GM13976 (cell line): ENCODE measurements around the gene ITPR3.

Experiments used
- DNase-seq: peaks from one replicate; pipeline ENCODE4 v3.0.0; 2012; ENCODE audit warnings: low spot score
- CTCF ChIP-seq: IDR thresholded peaks from 2 replicates; pipeline ENCODE4 v1.5.1; 2012; ENCODE audit warnings: borderline replicate concordance, mild to moderate bottlenecking; ENCODE audit not compliant: insufficient read depth; ENCODE audit errors: extremely low read depth, missing control alignments, control extremely low read depth
- in situ Hi-C: fragments of 300-500 bp; cut with MboI; formaldehyde crosslinking; loops from one replicate; pipeline ENCODE4 v1.12.0; 2022; ENCODE audit warnings: low sequenced_read_pairs, mixed read lengths, inconsistent platforms; ENCODE audit not compliant: unreplicated experiment

The ITPR3 gene

DNA sequence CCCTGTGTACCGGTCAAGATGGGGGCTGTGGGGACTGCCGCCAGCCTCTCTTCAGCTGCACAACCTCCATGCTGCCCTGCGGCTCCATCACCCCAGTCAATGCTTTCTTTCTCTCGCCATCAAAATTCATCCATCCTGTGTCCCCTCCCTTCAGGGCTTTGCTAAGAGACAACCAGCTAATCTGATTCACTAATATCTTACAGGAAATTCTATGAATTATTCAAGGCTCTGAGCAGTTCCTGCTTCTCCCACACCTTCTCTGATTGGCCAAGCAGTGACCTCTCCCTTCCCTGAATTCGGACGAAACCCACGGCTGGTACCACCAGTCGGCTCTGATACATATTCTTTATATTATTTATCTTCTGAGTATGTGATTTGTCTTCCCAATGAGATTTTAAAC, 13.8 kb downstream of the ITPR3 start:
- no peak for DNase-seq
- in situ Hi-C loops: no loop called here
- no peak for TF ChIP-seq CTCF

DNA sequence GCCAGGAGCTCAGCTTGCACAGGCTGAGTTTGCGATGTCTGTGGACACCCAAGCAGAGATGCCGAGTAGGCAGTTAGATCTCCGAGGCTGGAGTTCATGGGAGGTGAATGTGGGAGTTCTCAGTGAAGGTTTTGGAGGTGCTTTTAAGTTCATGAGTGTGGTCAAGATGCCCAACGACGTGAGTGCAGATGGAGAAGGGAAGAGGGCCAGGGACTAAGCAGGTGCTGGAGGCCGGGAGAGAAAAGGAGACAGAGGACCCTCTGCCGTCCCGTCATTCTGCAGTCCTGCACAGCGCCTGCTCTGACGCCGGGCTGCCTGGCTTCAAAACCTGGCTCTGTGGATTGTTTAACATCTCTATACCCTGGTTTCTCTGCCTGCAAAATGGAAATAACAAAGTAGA, 15.5 kb downstream of the ITPR3 start:
- TF ChIP-seq CTCF: no peak
- no peak for DNase-seq
- in situ Hi-C loops: no loop called here

GRCh38 chr6:33638556-33638955, 17.4 kb downstream of the ITPR3 start:
- in situ Hi-C loops: no loop called here
- no peak for DNase-seq
- TF ChIP-seq CTCF: no peak

DNA sequence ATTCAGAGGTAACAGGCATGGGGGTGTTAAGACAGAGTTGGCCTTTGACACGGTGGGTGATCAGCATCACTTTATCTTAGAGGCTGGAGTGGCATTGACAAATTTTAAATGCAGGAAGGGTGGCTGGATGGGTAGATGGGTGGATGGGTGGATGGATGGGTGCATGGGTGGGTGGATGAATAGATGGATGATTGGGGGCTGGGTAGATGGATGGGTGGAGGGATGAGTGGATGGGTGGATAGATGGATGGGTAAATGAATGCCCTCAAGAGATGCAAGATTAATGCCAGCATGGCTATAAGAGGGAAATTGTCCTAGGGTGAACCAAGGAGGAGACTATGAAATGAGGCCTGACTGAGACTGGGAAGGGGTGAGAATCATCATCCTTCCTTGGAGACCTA, 18.4 kb downstream of the ITPR3 start:
- no peak for DNase-seq
- in situ Hi-C loops: no loop called here
- no peak for TF ChIP-seq CTCF

- no peak for TF ChIP-seq CTCF
- DNase-seq: no peak
- in situ Hi-C loops: no loop called here
These were observed 19.2 kb downstream of the ITPR3 start for GRCh38 chr6:33640361-33640760.

DNA sequence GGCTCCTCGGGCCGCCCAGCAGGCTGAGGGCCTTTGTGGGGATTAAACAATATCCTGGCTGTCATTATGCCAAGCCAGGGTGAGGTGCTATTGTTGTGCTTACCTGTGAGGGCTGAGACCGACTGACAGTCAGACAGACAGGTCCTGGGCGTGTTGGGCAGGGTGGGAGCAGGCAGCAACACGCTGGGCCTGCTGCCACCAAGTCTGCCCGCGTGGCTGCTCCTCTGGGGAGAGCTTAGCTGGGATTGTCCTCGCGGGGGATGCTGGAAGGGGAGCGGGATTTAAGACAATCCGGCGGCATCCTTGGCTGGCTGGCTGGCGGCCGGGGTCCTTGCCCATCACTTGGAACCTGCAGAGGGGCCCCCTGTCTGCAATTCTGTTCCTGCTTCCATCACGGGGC, 20.0 kb downstream of the ITPR3 start:
- TF ChIP-seq CTCF: no peak
- in situ Hi-C loops: no loop called here
- DNase-seq: no peak

DNA sequence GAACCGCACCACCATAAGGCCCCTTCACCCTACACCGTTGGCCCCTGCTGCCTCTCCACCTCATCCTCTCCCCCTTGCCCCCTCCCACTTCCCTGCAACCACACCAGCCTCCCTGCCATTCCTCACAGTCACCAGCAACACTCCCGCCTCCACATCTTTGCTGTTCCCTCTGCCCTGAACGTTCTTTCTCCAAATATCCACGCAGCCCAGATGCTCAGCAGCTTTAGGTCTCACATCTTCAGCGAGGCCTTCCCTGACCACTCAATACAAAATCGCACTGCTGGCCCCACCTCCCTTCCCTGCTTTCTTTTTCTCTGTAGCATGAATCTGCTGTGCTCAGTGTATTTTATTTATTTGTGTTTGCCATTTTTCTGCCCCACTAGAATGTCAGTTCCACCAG, 20.5 kb downstream of the ITPR3 start:
- no peak for TF ChIP-seq CTCF
- in situ Hi-C loops: no loop called here

More for the DNA sequence above, 20.5 kb downstream of the ITPR3 start:
- DNase-seq: no peak
